Esophagus squamous epithelium (tissue), 4 donors: ENCODE measurements around the gene CAMTA1.

Experiments
- CTCF ChIP-seq, 6 experiments: fragments of 450-650 bp in 4 of 6; fragments of 200-600 bp in 2 of 6; sonication (generic) in 2 of 6; IDR thresholded peaks; one replicate each; pipeline ENCODE4 v1.5.1; 2016 to 2019; ENCODE audit warnings: antibody characterized with exemption in 6 of 6, mild to moderate bottlenecking in 4 of 6, moderate library complexity in 4 of 6
- POLR2A ChIP-seq, 4 donors: fragments of 450-650 bp; IDR thresholded peaks; one replicate each; pipeline ENCODE4 v1.6.1; 2017; ENCODE audit warnings: antibody characterized with exemption in 4 of 4, mild to moderate bottlenecking in 4 of 4, moderate library complexity in 3 of 4

DNA sequence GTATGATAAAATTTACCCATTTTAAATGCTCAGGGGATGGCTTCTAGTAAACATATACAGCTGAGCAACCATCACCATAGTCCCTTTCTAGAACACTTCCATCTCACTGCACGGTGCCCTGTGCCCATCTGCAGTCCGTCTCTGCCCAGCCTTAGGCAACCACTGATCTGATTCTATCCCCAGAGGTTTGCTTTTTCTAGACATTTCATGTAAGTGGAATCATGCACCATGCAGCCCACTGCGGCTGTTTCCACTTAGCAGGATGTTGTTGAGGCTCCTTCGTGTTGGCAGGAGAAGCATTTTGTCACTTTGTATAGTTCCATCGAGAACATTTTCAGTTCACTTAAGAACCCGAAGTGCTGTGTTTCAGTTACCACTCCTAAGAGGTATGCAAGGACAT lies 958.1 kb downstream of the CAMTA1 start:
- TF ChIP-seq CTCF (IDR thresholded peaks at IDR 0.05) (no peak), POLR2A (IDR thresholded peaks at IDR 0.05) (no peak)
